ENCODE results near the gene ATOSA.

ATOSA gene

GRCh38 chr15:52682781-52683180 lies 3.6 kb upstream of the ATOSA start:
- DNase-seq, result no peak

GRCh38 chr15:52682200-52682599 lies 3.0 kb upstream of the ATOSA start:
- no peak for DNase-seq

- DNase-seq, result no peak
These were observed 2.3 kb upstream of the ATOSA start for GRCh38 chr15:52681441-52681840.

GRCh38 chr15:52680761-52681160 lies 1.6 kb upstream of the ATOSA start:
- no peak for DNase-seq

GRCh38 chr15:52680041-52680391 lies 828 bp upstream of the ATOSA start:
- no peak for DNase-seq

GRCh38 chr15:52678468-52679231 lies 538 bp downstream of the ATOSA start:
- DNase-seq, result peak; percentile 38

- DNase-seq, result no peak
These were observed 1.4 kb downstream of the ATOSA start for GRCh38 chr15:52677593-52678467.

GRCh38 chr15:52674831-52675230 lies 4.4 kb downstream of the ATOSA start:
- DNase-seq, result no peak

- DNase-seq, result no peak
These were observed 5.5 kb downstream of the ATOSA start for GRCh38 chr15:52673734-52674133.

- no peak for DNase-seq
These were observed 5.9 kb downstream of the ATOSA start for GRCh38 chr15:52673312-52673711.

GRCh38 chr15:52672661-52673060 lies 6.5 kb downstream of the ATOSA start:
- DNase-seq, result no peak

- DNase-seq, result no peak
These were observed 9.1 kb downstream of the ATOSA start for GRCh38 chr15:52670087-52670486.

- no peak for DNase-seq
These were observed 11.1 kb downstream of the ATOSA start for GRCh38 chr15:52668133-52668532.

- no peak for DNase-seq
These were observed 11.6 kb downstream of the ATOSA start for GRCh38 chr15:52667597-52667996.

GRCh38 chr15:52663536-52664294 lies 15.5 kb downstream of the ATOSA start:
- DNase-seq, result no peak

- no peak for DNase-seq
These were observed 17.3 kb downstream of the ATOSA start for GRCh38 chr15:52661909-52662308.

GRCh38 chr15:52660192-52660591 lies 19.0 kb downstream of the ATOSA start:
- no peak for DNase-seq

- no peak for DNase-seq
These were observed 20.2 kb downstream of the ATOSA start for GRCh38 chr15:52658955-52659354.

GRCh38 chr15:52657338-52657737 lies 21.9 kb downstream of the ATOSA start:
- no peak for DNase-seq

GRCh38 chr15:52656412-52656811 lies 22.8 kb downstream of the ATOSA start:
- no peak for DNase-seq

GRCh38 chr15:52653431-52653964 lies 25.7 kb downstream of the ATOSA start:
- DNase-seq, result no peak

GRCh38 chr15:52652984-52653383 lies 26.2 kb downstream of the ATOSA start:
- DNase-seq, result no peak

GRCh38 chr15:52652286-52652685 lies 26.9 kb downstream of the ATOSA start:
- DNase-seq, result no peak

Data from NCI-H510A (cell line).